SK-N-MC (cell line): ENCODE results near the gene PCDHGA1.

ENCODE experiments used
- EZH2 ChIP-seq: fragments of 200-600 bp; sonication (generic); IDR thresholded peaks from one replicate; pipeline ENCODE4 v1.6.1; 2017; ENCODE audit warnings: antibody characterized with exemption
- FOXP2 ChIP-seq: optimal IDR thresholded peaks from 2 replicates; pipeline ENCODE3; 2011; ENCODE audit warnings: mild to moderate bottlenecking, moderate library complexity; ENCODE audit not compliant: insufficient read depth; ENCODE audit errors: extremely low read length, control extremely low read depth
- POLR2AphosphoS5 ChIP-seq: IDR thresholded peaks from 2 replicates; pipeline ENCODE4 v1.6.1; 2012; ENCODE audit warnings: mild to moderate bottlenecking, low read depth, low read length, borderline replicate concordance

- no peak for TF ChIP-seq POLR2AphosphoS5
- no peak for TF ChIP-seq EZH2
- no peak for TF ChIP-seq FOXP2
These were observed 193.7 kb downstream of the PCDHGA1 start for GRCh38 chr5:141523991-141524390.
